GM12878 (cell line): ENCODE results near the gene C6orf89. TPM values are rescaled to one million over a fixed set of nuclear protein-coding genes. Genes with fewer than 3 reads are reported as not detected.

Experiments
- ATAC-seq: fragments of 200-7000 bp; cut with Tn5 transposase; 3 replicates; pipeline ENCODE4 v1.9.1; 2020; ENCODE audit warnings: mild to moderate bottlenecking, moderate library complexity
- BruUV-seq: library from RNA; stranded (reverse); fragments of 400-500 nt; replicated peaks from 2 replicates; lab custom pipeline; 2021; lab: Mats Ljungman, UMichigan
- CTCF ChIA-PET: fragments of 300-600 bp; sonication (Branson Sonifier 250); formaldehyde crosslinking; extraction: SDS; loops from one replicate; lab custom pipeline; 2021; ENCODE audit warnings: inconsistent platforms; lab: Yijun Ruan, JAX
- POLR2A ChIA-PET: fragments of 350-600 bp; formaldehyde crosslinking; extraction: SDS; loops from one replicate; lab custom pipeline; 2021; ENCODE audit warnings: inconsistent platforms; lab: Charles Lee
- RAD21 ChIA-PET: fragments of 300-600 bp; sonication (Branson Sonifier 250); formaldehyde crosslinking; loops from one replicate; lab custom pipeline; 2023; ENCODE audit warnings: antibody characterized with exemption; ENCODE audit not compliant: unreplicated experiment; lab: Charles Lee
- SMC1A ChIA-PET: fragments of 300-600 bp; sonication (Branson Sonifier 250); formaldehyde crosslinking; loops from one replicate; lab custom pipeline; 2023; ENCODE audit not compliant: unreplicated experiment, uncharacterized antibody; lab: Charles Lee
- DNase-seq: peaks from one replicate; pipeline ENCODE4 v3.0.0-alpha.2; 2011; ENCODE audit warnings: low read depth, low spot score
- FAIRE-seq: peaks from 3 replicates; lab custom pipeline; 2011; peaks lifted over from hg19 to GRCh38; lab: Jason Lieb, UNC
- H2AFZ ChIP-seq: 2 replicates; pipeline ENCODE4 v1.6.0; 2011; ENCODE audit warnings: low read depth, low read length, control low read depth; ENCODE audit not compliant: control insufficient read depth
- H3K27ac ChIP-seq: 2 replicates; pipeline ENCODE4 v1.5.1; 2011; ENCODE audit warnings: control low read depth; ENCODE audit not compliant: control insufficient read depth, insufficient read depth
- H3K27me3 ChIP-seq, 2 experiments: replicated peaks in 1 of 2; 2 replicates each; pipeline versions ENCODE4 v1.6.0 to v1.6.1; 2011; ENCODE audit warnings: low read length in 1 of 2; ENCODE audit not compliant: control insufficient read depth in 2 of 2, insufficient read depth in 2 of 2
- H3K36me3 ChIP-seq, 2 experiments: 2 replicates each; pipeline ENCODE4 v1.5.1; 2011; ENCODE audit warnings: low read length in 1 of 2; ENCODE audit not compliant: control insufficient read depth in 2 of 2, insufficient read depth in 2 of 2
- H3K4me1 ChIP-seq: 2 replicates; pipeline ENCODE4 v1.6.1; 2011; ENCODE audit warnings: mild to moderate bottlenecking, low read length, moderate library complexity, mixed read lengths; ENCODE audit not compliant: control insufficient read depth, insufficient read depth
- H3K4me2 ChIP-seq: 2 replicates; pipeline ENCODE4 v1.6.0; 2011; ENCODE audit warnings: control low read depth; ENCODE audit not compliant: control insufficient read depth, insufficient read depth
- H3K4me3 ChIP-seq: fragments of 200-600 bp; sonication (generic); 2 replicates; pipeline ENCODE4 v1.5.1; 2016
- H3K79me2 ChIP-seq: 2 replicates; pipeline ENCODE4 v1.6.0; 2011; ENCODE audit warnings: low read length; ENCODE audit not compliant: control insufficient read depth, insufficient read depth
- H3K9ac ChIP-seq: 2 replicates; pipeline ENCODE4 v1.8.0; 2011; ENCODE audit warnings: low read length, control low read depth, mixed read lengths; ENCODE audit not compliant: control insufficient read depth, insufficient read depth
- H3K9me3 ChIP-seq: replicated peaks from 3 replicates; pipeline ENCODE4 v1.5.1; 2011; ENCODE audit warnings: mild to moderate bottlenecking, low read length; ENCODE audit not compliant: control insufficient read depth, insufficient read depth
- H4K20me1 ChIP-seq: 2 replicates; pipeline ENCODE4 v1.6.0; 2011; ENCODE audit not compliant: control insufficient read depth, insufficient read depth
- GABPA ChIP-seq: IDR thresholded peaks from 2 replicates; pipeline ENCODE4 v1.6.1; 2014; ENCODE audit warnings: antibody characterized with exemption, low read depth, mild to moderate bottlenecking, inconsistent platforms
- IRF4 ChIP-seq: IDR thresholded peaks from 2 replicates; pipeline ENCODE4 v1.6.1; 2011; ENCODE audit warnings: low read depth, low read length
- POLR2A ChIP-seq: IDR thresholded peaks from 2 replicates; pipeline ENCODE4 v1.6.1; 2011; ENCODE audit warnings: low read depth, mild to moderate bottlenecking, low read length
- SPI1 ChIP-seq: IDR thresholded peaks from 2 replicates; pipeline ENCODE4 v1.6.1; 2011; ENCODE audit warnings: low read depth, mild to moderate bottlenecking, low read length, moderate library complexity, borderline replicate concordance; ENCODE audit not compliant: insufficient read depth
- SRF ChIP-seq, 2 experiments: IDR thresholded peaks; 2 replicates each; pipeline ENCODE4 v1.6.1; 2011; ENCODE audit warnings: low read depth in 2 of 2, low read length in 2 of 2, mild to moderate bottlenecking in 1 of 2, moderate library complexity in 1 of 2
- YY1 ChIP-seq: IDR thresholded peaks from 2 replicates; pipeline ENCODE4 v1.6.1; 2011; ENCODE audit warnings: low read depth, mild to moderate bottlenecking, low read length
- WGBS: methylation state at CpG from one replicate; pipeline ENCODE4 v1.1.6; 2016; ENCODE audit warnings: low lambda C conversion rate; ENCODE audit not compliant: insufficient replicate concordance, insufficient coverage; ENCODE audit errors: missing lambda C conversion rate; 5-methylcytosine and 5-hydroxymethylcytosine counted together
- in situ Hi-C: fragments of 300-500 bp; cut with MboI; formaldehyde crosslinking; loops from 9 replicates; pipeline ENCODE4 v1.14.3; 2018; ENCODE audit warnings: mixed read lengths
- intact Hi-C: fragments of 100-400 bp; cut with micrococcal nuclease; formaldehyde crosslinking; loops from one replicate; pipeline ENCODE4 v1.14.2; 2022; ENCODE audit not compliant: unreplicated experiment
- polyA plus RNA-seq, 11 experiments: library from polyadenylated mRNA; depleted of rRNA in 4 of 11; unstranded in 6 of 11; stranded (reverse) in 5 of 11; fragments of >200 nt; fragmentation: Nextera tagmentation in 4 of 11; fragmentation: Illumina TruSeq in 1 of 11; extraction: Ambion mirVana in 4 of 11; extraction: Trizol in 1 of 11; gene quantifications; 1 replicate in 1 of 11; 2 replicates in 10 of 11; pipeline versions ENCODE4 v1.2.1 to v1.2.3, GENCODE V29; 2011 to 2016; ENCODE audit warnings: inconsistent platforms in 2 of 11, missing spikeins in 2 of 11, low read depth in 1 of 11
- total RNA-seq, 4 experiments: library from RNA; depleted of rRNA in 3 of 4; stranded (reverse); fragments of >200 nt in 3 of 4; fragmentation: Illumina TruSeq in 1 of 4; extraction: Trizol in 1 of 4; gene quantifications; 2 replicates each; pipeline versions ENCODE4 v1.2.1 to v1.2.3, GENCODE V29; 2013 to 2021
- TF ChIP-seq, protein P1 (sequence below): IDR thresholded peaks from 2 replicates; pipeline ENCODE4 v1.6.1; 2012; ENCODE audit warnings: low read depth, low read length, improper control_type of control experiment

The C6orf89 gene
- total and polyA plus RNA-seq, 10 of the 15 experiments (the other 5 are each of a cell fraction or from before 2014, with no cell fraction given) = 10.8 to 42.7 (median 28.6) TPM

DNA sequence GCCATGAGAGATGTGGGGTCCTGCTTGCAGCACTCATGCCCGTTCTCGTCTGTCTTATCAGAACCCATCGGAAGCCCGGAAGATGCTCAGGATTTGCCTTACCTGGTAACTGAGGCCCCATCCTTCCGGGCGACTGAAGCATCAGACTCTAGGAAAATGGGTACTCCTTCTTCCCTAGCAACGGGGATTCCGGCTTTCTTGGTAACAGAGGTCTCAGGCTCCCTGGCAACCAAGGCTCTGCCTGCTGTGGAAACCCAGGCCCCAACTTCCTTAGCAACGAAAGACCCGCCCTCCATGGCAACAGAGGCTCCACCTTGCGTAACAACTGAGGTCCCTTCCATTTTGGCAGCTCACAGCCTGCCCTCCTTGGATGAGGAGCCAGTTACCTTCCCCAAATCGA is 77.1 kb downstream of the C6orf89 start:
- no peak overlapping the region for H3K4me3 ChIP-seq
- FAIRE-seq (peak; percentile 80), DNase-seq (no peak), ATAC-seq (peak; percentile 54)
- no peaks in the 10 kb centered on the region for H4K20me1 ChIP-seq
- H3K27ac ChIP-seq = no peak overlapping the region
- H3K27me3 ChIP-seq = no peaks in the 10 kb centered on the region
- peaks cover 2 to 5% of the 10 kb centered on the region in 2 experiments; a peak in 3 of 4 replicates for H3K36me3 ChIP-seq
- ChIA-PET RAD21 (interaction anchor here (0.6 to 2.1 kb wide), 2 partner anchors 53 to 55 kb away, joined by 3 to 6 read pairs; no protein-coding TSS in a partner anchor), SMC1A (interaction anchor here (1.9 kb wide), 1 partner anchor 56 kb away, joined by 8 read pairs; no protein-coding TSS in a partner anchor), POLR2A (no interaction called here), CTCF (interaction anchor here (2.2 kb wide), 1 partner anchor 55 kb away, joined by 6 read pairs; no protein-coding TSS in a partner anchor)
- WGBS = 25% methylated on average over 11 of the region's 12 CpGs
- peak overlapping the region; percentile 38; the same call in 1 of the 2 replicates for H3K4me2 ChIP-seq
- H3K79me2 ChIP-seq = no peaks in the 10 kb centered on the region
- BruUV-seq = no TSS peak
- peak overlapping the region; percentile 62 for H2AFZ ChIP-seq
- H3K9me3 ChIP-seq = no peaks in the 10 kb centered on the region
- TF ChIP-seq SPI1 = peak; percentile 35; the same call in 1 of the 2 replicates
- TF ChIP-seq, protein P1, sequence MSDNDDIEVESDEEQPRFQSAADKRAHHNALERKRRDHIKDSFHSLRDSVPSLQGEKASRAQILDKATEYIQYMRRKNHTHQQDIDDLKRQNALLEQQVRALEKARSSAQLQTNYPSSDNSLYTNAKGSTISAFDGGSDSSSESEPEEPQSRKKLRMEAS = no peak
- TF ChIP-seq SRF (IDR thresholded peaks at IDR 0.05; ENCODE audit: low read depth in 2 of 2, low read length in 2 of 2) = 0 out of 4 replicates have a peak, but pooled peaks of 1 of the 2 experiments have one; percentile 33
- TF ChIP-seq YY1 = peak; percentile 39; the same call in 1 of the 2 replicates
- peak; percentile 55; the same call in 1 of the 2 replicates for TF ChIP-seq GABPA
- TF ChIP-seq IRF4 = no peak
- TF ChIP-seq POLR2A = 0 out of 2 replicates have a peak, but pooled peaks have one; percentile 19
- H3K9ac ChIP-seq = no peak overlapping the region
- in situ Hi-C loops (no loop called here), intact Hi-C loops (no loop called here)
- H3K4me1 ChIP-seq = peaks cover 14% of the 10 kb centered on the region
